GM21360 (cell line): ENCODE data around the gene SFMBT2.
"Not testable (repeated sequence)": the region's sequence is repeated elsewhere in the genome, so short reads cannot be mapped to it uniquely, and the experiment has no call there.

Source experiments
- ATAC-seq: cut with Tn5 transposase; IDR thresholded peaks from one replicate; pipeline ENCODE4 v1.9.1; 2021; ENCODE audit warnings: mild to moderate bottlenecking, moderate library complexity; ENCODE audit not compliant: unreplicated experiment

The SFMBT2 gene

DNA sequence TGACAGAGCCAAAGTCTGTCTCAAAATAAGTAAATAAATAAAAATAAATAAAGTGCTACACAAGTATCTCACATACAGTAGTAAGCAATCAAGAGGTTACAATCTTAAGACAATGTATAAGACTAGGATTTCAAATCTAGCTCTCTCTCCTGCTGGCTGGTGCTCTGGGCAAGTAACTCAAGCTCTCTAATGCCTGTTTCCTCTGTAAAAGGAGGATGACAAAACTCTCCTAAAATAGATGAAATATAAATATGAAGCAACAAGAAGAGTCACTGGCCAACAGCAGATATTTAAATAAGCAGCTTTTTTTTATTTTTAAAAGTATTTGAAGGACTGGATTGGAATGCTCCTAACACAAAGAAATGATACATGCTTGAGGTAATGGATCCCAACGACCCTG lies 7.2 kb downstream of the SFMBT2 start:
- ATAC-seq: no peak

- no peak for ATAC-seq
These were observed 9.1 kb downstream of the SFMBT2 start for GRCh38 chr10:7401782-7402181.

DNA sequence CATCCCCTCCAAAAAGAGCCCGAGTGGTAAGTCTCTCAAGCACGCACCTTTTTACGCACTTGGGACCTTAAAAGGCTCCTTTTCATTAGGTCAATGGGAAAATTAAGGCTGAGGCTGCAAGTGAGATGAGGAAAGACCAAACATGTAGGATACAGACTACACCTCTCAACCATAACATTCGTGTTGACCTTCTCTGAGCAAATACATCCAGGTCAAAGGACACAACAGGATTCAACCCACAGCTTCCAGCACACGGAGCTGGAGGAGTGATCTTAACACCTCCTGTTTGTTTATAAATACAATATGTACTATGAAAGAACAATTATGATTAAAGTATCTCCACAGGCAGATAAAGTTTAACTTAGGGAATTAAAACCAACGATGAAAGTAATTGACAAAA lies 9.7 kb downstream of the SFMBT2 start:
- no peak for ATAC-seq

GRCh38 chr10:7400068-7400715 lies 10.6 kb downstream of the SFMBT2 start:
- ATAC-seq: no peak

DNA sequence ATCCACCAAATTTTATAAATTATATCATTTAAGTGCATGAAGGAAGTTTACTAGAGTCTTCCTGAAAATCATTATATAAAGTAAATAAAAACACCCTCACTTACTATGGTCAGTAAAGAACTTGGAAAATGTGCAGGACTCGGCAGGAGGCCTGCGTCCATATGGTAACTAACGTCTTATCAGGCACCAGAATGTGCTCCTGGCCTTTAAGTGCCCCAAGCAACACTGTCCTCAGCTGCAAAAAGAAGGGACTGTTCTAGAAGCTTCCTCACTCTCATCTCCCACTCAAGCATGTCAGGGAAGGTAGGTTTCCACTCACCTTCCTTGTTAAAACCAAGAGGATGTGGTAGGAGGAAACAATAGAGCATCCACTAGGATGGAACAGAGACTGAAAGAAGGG lies 11.3 kb downstream of the SFMBT2 start:
- ATAC-seq: no peak

DNA sequence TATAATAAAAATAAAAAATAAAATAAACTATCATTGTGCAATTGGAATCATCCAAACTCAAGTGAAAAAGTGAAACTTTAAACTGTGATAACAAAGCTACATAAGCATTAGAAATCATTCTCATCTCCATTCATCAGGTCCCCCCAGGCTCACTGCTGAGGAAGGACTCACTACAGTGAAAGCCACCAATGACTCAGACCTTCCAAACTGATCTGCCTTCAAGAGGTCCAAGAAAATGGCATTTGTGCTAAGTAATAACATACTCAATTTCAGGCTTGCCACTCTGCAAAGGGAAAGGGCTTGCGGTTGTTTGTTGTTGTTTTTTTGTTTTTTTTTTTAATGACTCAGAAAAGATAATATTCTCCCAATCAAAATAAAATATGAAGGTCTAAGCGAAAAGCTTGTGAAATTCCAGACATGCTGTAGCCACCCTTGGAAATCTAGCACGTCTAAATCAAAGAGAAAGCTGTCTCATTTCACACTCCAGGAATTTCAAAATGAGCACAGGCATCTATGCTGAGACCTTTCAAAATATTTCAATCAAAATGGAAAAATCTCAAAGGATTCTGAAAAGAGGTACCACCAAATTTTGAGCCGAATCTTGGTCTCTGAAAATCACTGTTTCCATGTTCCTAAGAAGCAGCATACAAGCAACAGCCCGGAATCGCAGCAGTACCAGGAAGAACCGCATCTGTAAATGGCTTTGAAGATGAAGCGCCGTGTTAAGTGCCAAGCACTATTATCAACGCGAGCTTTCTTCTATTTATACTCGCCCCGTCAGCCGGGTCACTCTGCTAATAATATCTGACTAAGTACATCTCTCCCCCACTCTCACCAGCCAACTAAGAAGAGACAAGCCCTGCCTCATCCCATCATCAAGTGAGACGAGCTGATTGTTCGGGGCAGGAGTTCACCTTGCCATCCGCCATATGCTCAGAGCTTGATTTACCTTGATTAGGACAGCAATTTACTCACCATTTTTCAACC lies 13.5 kb downstream of the SFMBT2 start:
- ATAC-seq: no peak

GRCh38 chr10:7392301-7392700 lies 18.5 kb downstream of the SFMBT2 start:
- not testable (repeated sequence) for ATAC-seq

DNA sequence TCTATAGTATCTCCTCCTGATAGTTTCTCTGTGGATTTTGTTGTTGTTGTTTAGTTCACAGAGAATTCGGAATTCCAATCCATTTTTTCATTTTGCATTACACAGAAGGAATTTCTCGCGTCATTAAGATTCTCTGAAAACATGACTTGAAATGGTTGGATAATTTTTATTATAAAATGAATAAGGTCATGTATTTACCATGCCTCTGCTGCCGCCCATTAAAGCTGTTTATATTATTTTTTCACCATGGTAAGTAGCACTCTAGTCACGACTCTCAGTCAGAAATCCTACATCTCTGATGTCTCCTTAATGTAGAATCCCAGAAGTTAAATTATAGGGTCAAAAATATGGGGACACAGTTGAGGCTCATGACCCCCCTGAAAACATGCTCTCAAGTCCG lies 19.1 kb downstream of the SFMBT2 start:
- no peak for ATAC-seq

GRCh38 chr10:7390689-7391110 lies 20.1 kb downstream of the SFMBT2 start:
- not testable (repeated sequence) for ATAC-seq

GRCh38 chr10:7389844-7390243 lies 21.0 kb downstream of the SFMBT2 start:
- no peak for ATAC-seq

GRCh38 chr10:7389346-7389745 lies 21.5 kb downstream of the SFMBT2 start:
- ATAC-seq: no peak

DNA sequence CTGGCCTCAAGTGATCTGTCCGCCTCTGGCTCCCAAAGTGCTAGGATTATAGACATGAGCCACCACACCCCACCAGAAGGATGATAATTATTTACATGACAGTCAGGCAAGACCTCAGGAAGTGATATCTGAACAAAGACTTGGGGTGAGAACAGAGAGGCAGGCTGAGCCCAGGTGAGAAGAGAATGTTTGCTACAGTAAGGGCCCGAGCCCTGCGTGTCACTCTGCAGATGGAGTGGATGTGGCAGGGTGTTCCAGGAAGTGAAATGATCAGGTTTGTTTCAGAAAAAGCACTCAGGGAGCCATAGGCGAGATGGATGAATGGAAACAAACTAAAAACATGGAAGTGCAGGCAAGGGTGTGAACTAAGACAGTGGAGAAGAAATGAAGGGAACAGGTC lies 22.2 kb downstream of the SFMBT2 start:
- ATAC-seq: no peak

DNA sequence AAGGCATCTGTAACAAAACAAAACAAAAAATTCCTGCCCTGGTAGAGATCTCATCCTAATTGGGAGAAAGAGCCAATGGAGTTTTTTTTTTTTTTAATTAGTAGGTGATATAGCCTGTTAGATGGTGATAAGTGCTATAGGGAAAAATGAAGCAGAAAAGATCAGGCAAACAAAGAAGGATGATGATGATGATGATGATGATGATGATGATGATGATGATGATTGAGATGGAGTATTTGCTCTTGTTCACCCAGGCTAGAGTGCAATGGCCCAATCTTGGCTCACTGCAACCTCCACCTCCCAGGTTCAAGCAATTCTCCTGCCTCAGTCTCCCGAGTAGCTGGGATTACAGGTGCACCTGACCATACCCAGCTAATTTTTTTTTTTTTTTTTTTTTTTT lies 22.7 kb downstream of the SFMBT2 start:
- ATAC-seq: not testable (repeated sequence)

DNA sequence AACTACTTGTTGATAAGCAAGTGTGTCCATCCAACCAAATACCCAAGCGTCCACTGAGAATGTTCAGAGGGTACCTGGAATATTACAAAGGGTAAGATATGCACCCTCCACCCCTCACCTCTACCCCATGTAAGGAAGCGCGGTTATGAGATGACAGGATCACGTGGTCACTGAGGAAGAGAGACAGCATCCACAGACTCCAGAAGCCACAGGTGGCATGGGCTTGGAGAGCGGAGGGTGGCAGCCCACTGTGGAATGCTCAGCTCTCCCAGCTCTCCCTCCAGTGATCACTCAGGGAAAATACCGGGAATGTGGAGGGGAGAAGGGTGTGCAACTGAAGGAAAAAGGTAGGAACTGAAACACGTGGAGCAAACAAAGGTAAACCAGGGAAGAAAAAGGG lies 25.7 kb downstream of the SFMBT2 start:
- no peak for ATAC-seq

GRCh38 chr10:7383442-7383841 lies 27.4 kb downstream of the SFMBT2 start:
- no peak for ATAC-seq

DNA sequence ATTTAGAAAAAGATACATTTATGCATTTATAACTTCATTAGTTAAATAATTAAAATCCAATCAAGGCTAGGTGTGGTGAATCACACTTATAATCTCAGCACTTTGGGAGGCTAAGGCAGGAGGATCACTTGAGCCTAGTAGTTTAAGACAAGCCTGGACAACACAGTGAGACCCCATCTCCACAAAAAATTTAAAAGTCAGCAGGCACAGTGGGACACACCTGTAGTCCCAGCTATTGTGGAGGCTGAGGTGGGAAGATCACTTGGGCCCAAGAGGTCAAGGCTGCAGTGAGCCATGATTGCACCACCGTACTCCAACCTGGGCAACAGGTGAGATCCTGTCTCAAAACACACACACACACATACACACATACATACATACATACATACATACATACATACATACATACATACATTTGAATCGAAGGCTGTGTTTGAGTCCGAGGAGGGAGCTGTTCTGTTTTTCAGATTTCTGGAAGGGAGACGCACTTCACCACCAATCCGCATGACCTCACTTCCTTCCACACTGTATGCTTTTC lies 30.1 kb downstream of the SFMBT2 start:
- no peak for ATAC-seq

DNA sequence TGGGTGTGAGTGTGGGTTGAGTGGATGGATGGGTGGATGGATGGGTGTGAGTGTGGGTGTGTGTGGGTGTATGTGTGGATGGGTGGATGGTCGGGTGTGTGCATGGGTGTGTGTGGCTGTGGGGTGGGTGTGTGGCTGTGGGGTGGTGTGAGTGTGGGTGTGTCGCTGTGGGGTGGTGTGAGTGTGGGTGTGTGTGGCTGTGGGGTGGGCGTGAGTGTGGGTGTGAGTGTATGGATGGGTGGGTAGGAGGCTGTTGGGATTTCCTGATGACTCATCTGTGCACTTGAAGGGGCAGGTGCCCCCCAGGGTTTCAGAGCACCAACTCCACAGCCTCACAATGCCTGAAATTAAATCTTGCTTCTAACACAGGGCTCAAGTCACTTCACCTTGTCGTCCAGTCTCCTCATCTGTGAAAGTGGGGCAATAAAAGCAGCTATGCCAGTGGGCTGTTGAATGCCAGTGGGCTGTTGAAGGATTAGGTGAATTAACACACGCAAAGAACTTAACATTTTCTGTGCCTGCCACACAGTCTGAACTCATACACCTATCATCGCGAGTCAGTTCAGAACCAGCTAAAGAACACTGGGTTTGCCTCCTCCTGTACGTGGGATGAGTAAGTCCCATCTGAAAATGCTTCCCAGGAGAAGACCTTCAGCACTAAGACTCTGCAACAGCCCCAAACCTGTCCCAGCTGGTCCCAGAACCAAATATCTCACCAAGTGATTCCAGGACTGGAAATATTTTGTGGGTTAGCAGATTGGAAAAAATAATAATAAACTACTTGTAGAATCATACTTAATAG lies 32.0 kb downstream of the SFMBT2 start:
- ATAC-seq: no peak

GRCh38 chr10:7377614-7378248 lies 33.1 kb downstream of the SFMBT2 start:
- no peak for ATAC-seq

- ATAC-seq: no peak
These were observed 36.0 kb downstream of the SFMBT2 start for GRCh38 chr10:7374795-7375194.

DNA sequence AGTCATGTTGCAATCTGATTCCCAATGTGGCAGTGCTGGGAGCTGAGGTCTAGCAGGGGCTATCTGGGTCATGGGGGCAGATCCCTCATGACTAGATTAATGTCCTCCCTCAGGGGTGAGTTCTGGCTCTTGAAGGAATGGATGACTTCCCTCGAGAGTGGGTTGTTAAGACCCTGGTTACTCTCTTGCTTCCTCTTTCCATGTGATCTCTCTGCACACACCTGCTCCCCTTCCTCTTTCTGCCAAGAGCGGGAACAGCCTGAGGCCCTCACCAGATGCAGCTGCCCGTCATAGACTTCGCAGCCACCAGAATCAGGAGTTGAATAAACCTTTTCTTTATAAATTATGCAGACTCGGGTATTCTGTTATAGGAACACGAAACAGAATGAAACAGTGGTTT lies 37.8 kb downstream of the SFMBT2 start:
- no peak for ATAC-seq

DNA sequence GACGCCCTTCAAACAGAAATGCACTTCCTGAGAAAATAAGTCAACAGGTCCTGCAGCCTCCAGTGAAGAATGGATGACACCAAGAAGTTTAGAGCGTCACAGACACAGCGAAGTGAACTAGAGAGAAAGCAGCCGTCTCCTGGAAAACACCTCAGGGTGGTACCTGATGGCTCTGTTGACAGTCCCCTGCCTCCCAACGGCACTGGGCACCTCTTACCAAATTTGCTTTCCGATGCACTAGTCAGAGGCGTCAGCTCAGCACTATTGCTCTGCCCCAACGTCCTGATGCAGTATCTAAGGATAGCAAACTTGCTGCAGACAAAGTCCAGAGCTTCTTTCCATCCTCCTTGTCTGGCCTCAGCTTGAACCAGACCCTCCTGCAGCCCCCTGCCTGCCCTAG lies 38.3 kb downstream of the SFMBT2 start:
- ATAC-seq: no peak
